HG03097 (cell line): ENCODE measurements around the gene SSH2.

Experiments
- ATAC-seq: cut with Tn5 transposase; IDR thresholded peaks from one replicate; pipeline ENCODE4 v1.9.1; 2021; ENCODE audit not compliant: unreplicated experiment, low FRiP score

SSH2 gene

DNA sequence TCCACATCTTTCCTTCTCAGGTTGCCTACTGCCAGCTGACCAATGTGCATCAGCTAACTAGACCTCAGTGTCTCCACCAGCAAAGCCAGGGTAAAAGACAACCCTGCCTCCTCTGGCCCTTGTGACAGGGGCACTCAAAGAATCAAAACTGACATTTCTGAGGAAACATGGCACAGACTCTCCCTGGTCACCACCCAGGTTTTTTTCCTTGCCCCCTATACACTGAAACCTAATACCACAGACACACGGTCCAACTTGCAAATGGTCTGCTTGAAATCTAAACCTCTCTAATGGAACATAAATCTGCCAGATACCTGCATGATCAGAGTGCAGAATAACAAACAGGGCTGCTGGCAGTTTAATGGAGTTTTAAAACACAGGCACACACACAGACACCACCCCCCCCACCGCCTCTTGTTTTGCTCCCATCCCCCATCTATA is 287.8 kb downstream of the SSH2 start:
- no peak for ATAC-seq

DNA sequence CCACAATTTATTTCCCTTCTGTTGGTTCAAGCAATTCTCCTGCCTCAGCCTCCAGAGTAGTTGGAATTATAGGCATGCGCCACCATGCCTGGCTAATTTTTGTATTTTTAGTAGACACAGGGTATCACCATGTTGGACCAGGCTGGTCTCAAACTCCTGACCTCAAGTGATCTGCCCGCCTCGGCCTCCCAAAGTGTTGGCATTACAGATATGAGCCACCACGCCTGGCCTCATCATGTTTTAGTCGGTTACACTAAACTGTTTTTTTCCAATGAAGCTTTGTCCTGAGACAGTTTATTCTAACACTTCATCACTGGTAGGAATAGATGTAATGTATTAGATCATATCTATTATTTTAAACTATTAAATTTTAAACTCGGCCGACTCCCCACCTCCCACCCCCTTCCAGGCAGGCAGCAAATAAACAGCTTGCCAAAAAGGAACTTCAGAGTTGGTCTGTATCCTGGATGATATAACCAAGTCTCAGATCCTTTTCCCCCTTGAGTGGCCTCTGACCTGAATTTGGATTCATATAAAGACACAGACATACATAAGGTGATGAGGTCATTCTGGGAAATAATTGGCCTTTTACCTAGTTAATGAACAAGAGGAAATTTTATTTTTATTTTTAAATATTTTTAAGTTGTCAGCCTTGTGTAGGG is 288.9 kb downstream of the SSH2 start:
- ATAC-seq = no peak

DNA sequence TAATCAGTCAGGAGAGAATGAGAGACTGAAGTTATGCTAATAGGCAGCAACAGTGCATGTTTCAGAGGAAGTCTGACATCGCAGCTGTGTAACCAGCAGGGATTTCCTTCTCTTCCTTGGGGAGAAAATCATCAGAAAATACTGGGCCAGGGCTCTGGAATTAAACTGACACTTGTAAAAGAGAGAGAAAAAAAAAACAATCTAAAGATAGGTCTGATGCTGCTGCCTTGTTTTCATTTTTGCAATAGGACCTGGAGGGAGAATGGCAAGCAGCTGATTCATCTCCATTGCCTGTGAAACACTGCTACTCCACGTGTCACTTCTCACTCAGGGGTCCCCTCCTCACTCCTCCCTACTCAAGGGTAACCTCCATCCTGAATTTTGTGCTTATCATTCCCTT is 289.6 kb downstream of the SSH2 start:
- no peak for ATAC-seq

DNA sequence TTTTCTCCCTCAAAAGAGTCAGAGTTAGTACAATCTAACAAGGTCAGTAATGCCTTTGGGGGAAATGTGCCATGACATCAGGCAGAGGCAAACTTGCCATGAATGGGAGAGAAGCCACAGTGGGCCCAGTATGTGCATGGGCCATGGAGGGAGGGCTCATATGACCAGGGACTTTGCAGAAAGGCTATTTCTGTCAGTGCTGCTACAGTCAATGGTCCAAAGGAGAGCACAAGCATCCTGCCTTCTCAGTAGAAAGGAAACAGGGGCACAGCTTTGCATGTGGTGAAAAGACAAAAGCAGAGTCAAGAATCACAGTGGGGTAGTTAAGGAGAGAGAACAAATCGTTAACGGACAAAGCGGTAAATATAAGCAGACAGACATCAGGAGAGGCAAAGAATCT is 296.1 kb downstream of the SSH2 start:
- ATAC-seq = no peak

DNA sequence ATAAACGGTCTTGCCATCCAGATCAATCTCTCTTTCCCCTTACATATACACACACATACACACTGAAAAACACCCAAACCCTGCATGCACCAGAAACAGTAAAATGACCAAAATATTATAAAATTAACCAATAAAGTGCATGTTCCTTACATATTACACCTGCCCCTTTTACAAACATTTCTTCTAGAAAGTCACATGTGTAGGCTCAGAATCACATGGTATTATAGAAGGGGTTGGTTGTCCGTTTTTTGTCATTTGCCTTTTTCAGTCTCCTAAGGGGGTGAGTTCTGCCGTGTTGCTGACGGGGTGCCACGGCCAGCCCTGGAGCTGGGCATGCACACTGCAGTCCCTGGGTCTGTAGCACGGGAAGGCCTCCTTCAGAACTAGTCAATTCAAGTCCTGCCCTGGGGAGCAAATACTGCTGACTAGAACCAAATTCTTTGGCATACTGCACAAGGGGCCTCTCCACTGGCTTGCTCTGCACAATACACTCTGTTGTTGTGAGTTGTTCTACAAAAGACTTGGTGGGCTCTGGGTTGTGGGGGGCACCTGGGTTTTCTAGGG is 299.3 kb downstream of the SSH2 start:
- no peak for ATAC-seq

DNA sequence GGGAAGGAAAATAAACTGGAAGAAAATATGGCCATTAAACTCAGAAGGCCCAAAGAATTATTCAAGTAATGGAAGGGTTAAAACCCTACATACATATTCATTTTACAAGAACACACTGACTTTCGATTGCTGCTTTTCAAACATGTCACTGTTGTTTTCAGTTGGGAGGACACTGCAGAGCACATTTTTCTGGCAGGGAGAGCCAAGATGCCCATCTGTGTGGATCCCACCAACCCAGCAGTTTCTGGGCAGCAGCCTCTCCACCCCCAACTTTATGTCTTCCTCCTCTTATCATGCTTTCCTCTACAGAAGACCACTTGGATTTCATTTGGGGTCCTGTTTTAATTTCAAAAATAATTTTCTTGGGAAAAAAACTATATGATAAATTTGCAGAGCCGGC is 300.2 kb downstream of the SSH2 start:
- no peak for ATAC-seq

DNA sequence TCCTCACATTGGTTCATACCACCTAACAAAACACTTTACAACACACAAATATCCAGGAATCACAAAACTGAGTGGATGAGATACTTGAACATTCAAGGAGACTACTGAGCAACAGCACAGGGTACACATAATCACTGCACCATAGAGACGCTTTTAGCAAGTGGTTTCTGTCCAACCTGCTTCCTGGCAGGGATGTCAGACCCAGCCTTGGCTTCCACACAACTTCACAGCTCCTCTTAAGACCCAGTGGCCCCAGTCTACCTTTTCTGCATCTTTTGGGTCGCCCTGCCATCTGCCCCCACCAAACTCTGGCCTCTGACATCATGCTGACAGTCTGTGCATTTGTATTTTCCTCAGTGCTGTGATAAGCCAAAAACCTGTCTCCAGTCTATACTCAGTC is 301.4 kb downstream of the SSH2 start:
- no peak for ATAC-seq

DNA sequence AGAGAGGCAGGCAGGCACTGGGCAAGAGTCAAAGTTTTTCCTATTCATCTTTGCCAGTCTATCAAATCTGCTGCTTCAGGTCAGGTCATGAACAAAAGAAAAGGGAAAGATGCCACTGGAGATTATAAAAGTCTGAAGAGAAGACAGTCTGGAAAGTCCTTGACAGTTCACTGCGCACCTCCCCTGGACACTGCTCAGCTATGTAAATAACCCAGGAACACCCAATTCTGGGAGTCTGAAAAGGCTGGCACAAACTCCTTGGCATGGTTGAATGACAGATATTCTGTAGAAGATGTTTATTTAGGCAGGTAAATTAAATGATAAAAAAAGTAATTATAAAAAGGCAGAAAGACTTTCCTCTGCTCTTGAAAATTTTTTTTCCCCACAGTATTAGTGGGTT is 302.1 kb downstream of the SSH2 start:
- no peak for ATAC-seq

DNA sequence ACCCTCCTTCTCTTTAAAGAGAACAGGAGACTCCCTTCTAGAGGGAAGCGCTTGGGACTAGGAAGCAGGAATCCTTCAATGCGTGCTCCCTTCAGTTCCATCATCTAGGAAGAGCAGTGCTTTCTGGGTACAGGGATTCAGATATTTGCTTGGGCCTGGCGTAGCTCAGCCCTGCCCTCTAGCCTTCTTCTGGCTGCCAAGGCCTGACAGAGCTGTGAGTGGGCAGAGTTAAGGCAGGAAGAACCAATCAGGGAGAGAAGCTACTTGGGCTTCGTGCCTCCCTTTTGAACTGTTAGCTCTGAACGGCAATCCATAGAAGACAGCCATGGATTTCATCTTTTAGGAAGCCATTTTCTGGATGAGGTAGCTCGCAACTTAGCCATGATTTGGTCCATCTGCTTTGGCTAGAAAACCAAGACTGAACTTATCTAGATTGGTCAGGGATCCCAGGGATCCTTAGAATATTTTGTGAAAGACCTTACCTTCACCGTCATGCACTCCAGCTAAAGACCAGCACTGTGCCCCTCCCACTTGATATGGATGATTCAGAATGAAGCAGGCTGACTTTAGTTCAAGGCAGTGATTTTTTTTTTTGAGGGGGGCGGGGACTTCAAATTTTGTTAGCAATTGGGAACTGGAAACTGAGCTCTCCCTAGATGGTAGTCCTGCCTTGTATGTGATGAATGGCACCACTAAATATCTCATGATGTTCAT is 304.8 kb downstream of the SSH2 start:
- ATAC-seq = no peak

DNA sequence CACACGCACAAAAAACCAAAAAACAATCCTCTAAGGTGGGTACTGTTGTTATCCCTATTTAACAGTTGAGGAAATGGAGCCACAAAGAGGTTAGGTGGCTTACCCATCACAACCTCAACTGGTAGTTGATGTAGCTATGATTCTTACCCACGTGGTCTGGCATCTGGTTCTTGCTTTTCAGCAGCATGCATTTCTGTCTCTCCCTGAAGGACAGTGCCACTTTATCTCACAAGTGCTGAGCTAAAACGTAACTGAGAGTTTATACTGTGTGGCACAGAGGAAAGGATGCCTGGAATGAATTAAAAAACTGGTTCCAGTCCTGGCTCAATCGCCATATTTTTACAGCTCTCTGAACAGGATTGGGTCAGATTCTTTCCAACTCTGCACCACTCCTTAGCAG is 305.4 kb downstream of the SSH2 start:
- no peak for ATAC-seq

DNA sequence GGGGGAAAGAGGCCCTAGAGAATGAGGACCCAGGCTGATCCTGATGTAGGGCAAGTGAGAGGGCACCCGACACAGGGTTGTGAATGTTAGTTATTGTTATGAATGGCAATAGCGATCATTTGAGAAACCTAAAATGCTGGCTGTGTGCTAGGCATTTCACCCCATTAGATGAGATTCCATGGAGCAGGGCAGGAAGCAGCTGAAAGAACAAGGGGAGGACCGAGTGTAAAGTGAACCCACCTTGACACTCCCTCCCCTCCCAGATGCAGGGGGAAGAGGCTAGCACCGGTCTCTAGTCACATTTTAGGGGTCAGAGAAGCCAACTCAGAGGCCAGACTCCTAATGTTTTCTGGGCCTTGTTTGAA is 306.8 kb downstream of the SSH2 start:
- ATAC-seq = no peak

DNA sequence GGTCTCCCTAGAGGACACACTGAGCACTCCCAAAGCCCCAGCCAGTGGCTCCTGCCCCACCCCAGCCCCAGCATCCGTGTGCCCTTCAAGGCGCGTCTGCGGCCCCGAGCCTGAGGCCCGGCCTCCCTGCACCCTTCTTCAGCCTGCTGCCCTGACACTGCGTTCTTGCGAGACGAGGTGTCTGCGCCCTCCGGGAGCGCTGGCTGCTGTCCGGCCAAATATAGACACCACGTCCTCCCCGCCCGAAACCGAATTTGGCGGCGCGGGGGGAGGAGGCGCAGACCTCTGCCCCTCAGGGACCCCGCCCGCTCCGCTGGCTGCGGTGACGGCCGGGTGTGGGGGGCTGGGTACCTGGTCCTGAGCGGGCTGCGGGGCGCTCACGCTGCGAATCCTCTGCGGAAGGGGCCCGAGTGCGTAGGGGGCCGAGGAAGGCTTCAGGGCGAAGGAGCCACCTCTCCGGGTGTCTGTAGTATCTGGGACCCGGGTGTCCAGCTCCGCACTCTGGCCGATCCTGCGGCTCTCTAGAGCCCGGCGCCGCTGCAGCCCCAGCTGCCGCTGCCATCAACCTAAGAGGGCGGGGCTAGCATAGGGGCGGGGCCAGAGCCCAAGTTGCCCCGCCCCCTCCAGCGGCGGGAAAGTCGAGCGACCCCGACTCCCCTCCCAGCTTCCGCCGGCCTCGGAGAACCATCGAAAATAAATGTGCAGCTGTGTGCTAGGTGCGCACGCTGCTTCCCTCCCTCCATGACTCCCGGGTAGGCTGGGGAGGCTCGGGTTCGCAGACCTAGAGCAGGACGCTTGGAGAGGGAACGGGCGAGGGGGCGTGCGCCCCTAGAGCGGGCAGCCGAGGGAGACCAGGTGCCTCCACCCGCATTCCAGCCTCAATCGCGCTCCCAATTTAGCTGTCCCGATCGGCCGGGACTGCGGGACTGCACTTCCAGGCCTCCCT is 307.4 kb downstream of the SSH2 start, which contains the start of gene CORO6:
Gene CORO6 (minus strand): TSS at position 576 of the 946 bp plus-strand sequence. CDS start 1,491 bp downstream, outside the sequence.
- ATAC-seq = no peak

DNA sequence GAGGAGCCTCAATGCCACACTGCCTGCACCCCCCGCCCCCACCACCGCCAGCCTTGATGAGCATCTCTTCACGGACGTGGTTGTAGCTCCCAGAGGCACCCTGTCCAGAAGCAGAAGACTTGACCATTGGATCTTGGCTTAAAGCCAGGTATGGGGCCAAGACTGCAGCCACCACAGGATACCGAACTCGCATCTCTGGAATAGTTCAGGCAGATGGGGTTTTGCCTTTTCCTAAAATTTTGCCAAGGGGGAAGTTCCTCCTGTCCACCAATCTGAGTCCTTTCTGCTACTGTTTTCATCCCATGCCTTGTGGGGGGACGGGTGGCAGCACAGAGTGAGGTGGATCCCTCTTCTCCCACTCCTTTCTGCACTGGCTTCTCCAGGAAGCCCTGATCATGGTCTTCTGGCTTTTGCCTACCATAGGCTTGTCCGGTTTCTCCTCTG is 308.3 kb downstream of the SSH2 start:
- no peak for ATAC-seq

DNA sequence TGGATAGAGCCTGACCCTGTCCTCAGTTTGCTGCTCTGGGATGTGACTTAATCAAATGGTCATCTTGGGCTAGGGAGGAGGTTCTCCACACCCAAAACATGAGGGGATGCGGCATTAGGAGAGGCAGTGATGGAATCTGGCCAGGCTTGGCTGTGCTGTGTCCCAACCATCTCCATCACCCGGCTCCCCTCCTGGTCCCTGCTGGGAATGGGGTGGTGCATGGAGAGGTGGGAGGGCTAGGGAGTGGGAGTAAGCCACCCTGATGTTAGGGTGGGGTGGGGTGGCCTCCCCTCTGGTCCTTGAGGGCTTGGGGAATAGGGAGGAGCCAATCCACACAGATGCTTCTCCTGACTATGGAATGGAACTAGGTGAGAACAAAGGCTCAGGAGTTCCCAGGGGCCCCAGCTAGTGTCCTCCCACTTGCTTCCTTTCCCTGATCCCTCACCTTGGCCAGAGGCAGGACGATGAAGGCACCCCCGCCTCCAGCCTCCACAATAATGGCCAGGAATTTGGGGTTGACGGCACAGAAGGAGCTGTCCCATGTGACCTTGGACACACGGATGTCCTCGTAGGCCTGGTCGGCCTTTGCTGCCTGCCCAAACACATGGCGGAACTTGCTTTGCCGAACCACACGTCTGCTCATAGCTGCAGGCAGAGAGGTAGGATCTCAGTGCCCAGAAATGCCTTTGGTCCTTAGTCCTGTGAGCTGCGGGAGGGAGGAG is 309.1 kb downstream of the SSH2 start:
- no peak for ATAC-seq

DNA sequence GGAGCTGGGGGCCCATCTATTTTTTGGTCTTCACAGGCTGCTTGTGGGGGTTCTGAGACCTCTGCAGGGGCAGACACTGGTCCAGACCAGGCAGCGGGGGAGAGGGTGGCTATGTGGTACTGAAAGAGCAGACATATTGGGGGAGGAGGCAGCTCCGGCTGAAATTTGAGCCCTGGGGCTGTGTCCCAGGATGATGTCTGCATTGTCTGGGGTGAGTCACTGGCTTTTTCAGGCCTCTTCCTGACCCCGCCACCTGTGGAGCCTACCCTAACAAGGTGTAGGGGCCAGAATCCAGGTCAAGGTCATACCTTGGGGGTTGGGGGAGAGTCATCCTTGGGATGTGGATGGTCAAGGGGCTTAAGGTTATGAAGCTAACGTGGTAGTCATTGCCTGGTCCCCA is 309.8 kb downstream of the SSH2 start:
- ATAC-seq = no peak

DNA sequence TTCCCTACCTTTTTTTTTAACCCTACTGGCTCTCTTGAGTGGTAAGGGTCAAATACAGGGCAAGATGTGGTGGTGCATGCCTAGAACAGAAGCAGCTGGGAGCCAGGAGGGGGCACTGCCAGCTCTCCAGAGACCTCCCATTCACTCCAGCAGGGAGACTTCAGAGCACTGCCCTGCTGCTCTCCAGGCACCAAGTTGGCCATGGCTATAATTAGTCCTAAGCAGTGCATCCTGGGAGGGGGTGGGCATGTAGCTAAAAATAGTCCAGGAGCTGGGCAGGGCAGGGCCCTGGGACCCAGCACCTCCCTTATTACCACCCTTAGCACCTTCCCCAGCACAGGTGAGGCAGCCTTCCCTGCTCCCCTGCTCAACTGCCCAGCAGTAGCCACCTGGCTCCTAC is 310.8 kb downstream of the SSH2 start:
- no peak for ATAC-seq

DNA sequence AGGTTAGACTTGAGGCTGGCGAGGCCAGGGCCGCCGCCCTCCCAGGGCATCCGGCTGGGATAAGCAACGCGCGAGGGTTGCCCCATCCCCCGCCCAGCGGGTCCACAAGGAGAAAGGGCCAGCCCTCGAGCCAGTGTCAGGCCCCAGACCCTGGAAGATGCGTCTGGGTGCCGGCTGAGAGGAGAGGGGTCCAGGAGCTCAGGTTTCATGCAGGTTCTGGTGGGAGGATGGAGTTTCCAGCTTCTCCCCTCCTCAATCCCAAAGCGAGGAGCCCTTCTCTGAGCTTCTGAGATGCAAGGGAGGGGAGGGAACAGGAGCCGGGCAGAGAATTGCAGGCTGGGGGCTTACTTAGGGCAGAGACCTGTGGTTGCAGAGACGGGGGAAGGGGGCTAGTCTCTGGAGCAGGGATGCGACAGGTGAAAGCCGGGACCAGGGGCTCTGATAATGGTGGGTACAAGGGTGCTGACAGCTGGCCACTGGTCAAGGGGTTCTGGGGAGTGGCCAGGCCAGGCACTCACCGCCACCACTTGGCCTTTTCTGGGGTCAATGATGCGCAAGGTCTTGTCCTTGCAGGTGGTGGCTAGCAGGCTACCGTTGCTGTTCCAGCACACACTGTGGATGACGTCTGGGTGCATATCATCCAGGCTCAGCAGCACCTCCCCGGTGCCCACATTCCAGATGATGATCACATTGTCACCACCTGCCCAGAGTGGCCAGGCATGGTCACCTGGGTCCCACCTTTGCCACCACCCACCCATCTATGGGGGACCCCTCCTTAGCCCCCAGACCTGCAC is 311.6 kb downstream of the SSH2 start:
- ATAC-seq = no peak

DNA sequence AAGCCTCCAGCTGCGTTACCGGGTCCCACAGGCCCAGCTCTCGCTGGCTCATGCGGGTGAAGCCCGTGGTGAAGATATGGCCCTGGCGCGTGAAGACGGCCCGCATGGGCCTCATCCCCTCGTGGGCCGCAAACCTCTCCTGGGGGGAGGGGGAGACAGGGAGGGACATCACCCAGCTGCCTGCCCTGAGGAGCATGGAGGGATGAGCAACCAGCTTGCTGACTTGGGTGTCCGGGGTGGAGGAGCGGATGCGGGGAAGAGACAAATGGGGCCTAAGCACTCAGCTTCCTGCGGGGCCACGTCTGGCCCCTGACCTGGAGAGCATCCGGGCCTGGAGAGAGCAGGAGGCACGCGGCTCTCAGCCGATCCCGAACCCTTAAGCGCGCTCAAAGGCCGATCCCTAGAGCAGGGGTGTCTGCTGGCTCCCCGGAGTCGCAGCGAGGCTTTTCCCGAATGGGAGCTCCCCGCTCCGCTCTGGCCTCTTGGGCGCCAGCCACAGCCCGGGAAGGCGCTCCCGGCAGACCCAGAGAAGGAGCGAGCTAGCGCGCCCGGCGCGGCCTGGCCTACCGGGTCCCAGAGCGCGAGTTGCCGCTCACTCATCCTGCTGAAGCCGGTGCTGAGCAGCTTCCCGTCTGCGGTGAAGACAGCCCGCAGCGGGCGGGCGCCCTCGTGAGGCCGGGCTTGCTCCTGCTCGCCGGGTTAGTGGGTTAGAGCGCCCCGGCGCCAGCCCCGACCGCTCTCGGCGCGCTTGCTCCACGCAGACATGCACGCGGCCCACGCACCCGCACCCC is 312.4 kb downstream of the SSH2 start:
- no peak for ATAC-seq

DNA sequence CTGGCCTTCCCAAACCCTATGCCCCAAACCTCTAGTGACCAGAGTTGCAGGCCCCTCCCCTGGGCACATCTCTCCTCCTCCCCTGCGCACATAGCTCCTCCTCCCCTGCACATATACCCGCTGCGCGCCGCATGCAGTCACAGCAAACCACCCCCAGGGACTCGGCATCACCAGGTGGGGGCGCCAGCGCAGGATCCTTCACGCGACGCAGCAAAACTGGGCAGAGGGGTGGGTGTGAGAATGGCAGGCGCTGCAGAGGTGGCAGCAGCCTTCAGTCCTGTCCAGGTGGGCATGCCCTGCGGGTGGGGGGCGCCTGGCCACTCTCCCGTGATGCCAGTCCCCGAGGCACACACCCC is 312.9 kb downstream of the SSH2 start:
- peak; percentile 38 for ATAC-seq
